Smooth muscle cell (in vitro differentiated cells): ENCODE measurements around the gene KREMEN1. TPM values are rescaled to one million over a fixed set of nuclear protein-coding genes. Genes with fewer than 3 reads are reported as not detected.

ENCODE experiments used
- DNase-seq: peaks from one replicate; lab custom pipeline; 2025; ENCODE audit not compliant: unreplicated experiment; lab: John Stamatoyannopoulos, UW
- H2AFZ ChIP-seq: fragments of 200-600 bp; sonication (generic); 2 replicates; pipeline ENCODE4 v1.6.0; 2016; ENCODE audit warnings: antibody characterized with exemption, low read depth, mild to moderate bottlenecking
- H3F3A ChIP-seq: fragments of 200-600 bp; sonication (generic); 2 replicates; pipeline ENCODE4 v1.6.0; 2017; ENCODE audit warnings: antibody characterized with exemption, low read depth
- H3K27ac ChIP-seq: fragments of 200-600 bp; sonication (generic); 2 replicates; pipeline ENCODE4 v1.5.1; 2016; ENCODE audit warnings: low read depth, mild to moderate bottlenecking
- H3K27me3 ChIP-seq: fragments of 200-600 bp; sonication (generic); 2 replicates; pipeline ENCODE4 v1.6.1; 2016; ENCODE audit warnings: low read depth, mild to moderate bottlenecking
- H3K36me3 ChIP-seq: fragments of 200-600 bp; sonication (generic); 2 replicates; pipeline ENCODE4 v1.5.1; 2016; ENCODE audit warnings: low read depth
- H3K4me1 ChIP-seq: fragments of 200-600 bp; sonication (generic); 2 replicates; pipeline ENCODE4 v1.5.1; 2016; ENCODE audit warnings: low read depth
- H3K4me2 ChIP-seq: fragments of 200-600 bp; sonication (generic); 2 replicates; pipeline ENCODE4 v1.6.0; 2016; ENCODE audit warnings: mild to moderate bottlenecking
- H3K4me3 ChIP-seq: fragments of 200-600 bp; sonication (generic); 2 replicates; pipeline ENCODE4 v1.5.1; 2016; ENCODE audit warnings: mild to moderate bottlenecking
- H3K79me2 ChIP-seq: fragments of 200-600 bp; sonication (generic); 2 replicates; pipeline ENCODE4 v1.6.0; 2016; ENCODE audit warnings: low read depth, mild to moderate bottlenecking
- H3K9ac ChIP-seq: fragments of 200-600 bp; sonication (generic); 2 replicates; pipeline ENCODE4 v1.6.0; 2016; ENCODE audit warnings: low read depth
- H3K9me3 ChIP-seq: fragments of 200-600 bp; sonication (generic); replicated peaks from 2 replicates; pipeline ENCODE4 v1.5.1; 2016; ENCODE audit warnings: low read depth
- H4K20me1 ChIP-seq: fragments of 200-600 bp; sonication (generic); 2 replicates; pipeline ENCODE4 v1.6.0; 2016; ENCODE audit warnings: low read depth
- WGBS: methylation state at CpG from one replicate; pipeline ENCODE4 v1.1.7; 2016; ENCODE audit warnings: low lambda C conversion rate; 5-methylcytosine and 5-hydroxymethylcytosine counted together
- polyA plus RNA-seq: library from polyadenylated mRNA; unstranded; fragments of >200 nt; fragmentation: Nextera tagmentation; extraction: Ambion mirVana; gene quantifications from 2 replicates; pipeline ENCODE4 v1.2.1, GENCODE V29; 2016
- total RNA-seq: library from RNA; depleted of rRNA; stranded (reverse); fragments of >200 nt; gene quantifications from 2 replicates; pipeline ENCODE4 v1.2.3, GENCODE V29; 2014
- TF ChIP-seq, protein P1 (sequence below): fragments of 200-600 bp; sonication (generic); IDR thresholded peaks from 2 replicates; pipeline ENCODE4 v1.5.1; 2017; ENCODE audit warnings: borderline replicate concordance, mild to moderate bottlenecking, antibody characterized with exemption; ENCODE audit not compliant: insufficient read depth, poor library complexity, severe bottlenecking

Gene KREMEN1
- total and polyA plus RNA-seq, 2 experiments from 2014 or later: 6.0 to 6.8 TPM

DNA sequence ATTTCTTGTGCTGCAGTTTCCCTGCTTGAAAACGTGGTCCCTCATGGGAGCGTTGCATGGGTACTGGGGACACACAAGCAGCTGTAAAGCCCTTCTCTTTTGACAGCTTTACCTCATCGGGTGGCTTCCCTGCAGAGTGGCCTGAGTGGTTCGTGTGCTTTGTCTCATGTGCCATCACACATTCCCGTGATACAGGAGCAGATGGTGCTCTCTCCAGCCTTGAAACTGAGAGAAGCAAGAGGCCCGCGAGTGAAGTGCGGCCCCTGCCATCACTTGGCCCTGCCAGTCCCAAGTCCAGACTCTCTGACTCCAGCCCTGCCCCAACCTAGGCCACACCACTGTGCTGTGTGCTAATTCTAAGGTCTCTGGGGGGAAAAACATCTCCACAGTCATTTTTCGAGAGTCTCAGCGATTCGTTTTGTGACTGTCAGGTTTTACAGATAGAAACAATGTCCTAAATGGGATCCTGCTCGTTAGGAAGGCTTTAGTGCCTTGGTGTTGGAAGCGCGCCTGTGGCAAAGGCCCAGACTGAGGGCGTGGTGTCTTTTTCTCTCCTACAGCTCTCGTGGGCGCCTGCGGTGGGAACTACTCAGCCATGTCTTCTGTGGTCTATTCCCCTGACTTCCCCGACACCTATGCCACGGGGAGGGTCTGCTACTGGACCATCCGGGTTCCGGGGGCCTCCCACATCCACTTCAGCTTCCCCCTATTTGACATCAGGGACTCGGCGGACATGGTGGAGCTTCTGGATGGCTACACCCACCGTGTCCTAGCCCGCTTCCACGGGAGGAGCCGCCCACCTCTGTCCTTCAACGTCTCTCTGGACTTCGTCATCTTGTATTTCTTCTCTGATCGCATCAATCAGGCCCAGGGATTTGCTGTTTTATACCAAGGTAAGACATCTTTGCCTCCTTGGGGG, 64.2 kb downstream of the KREMEN1 start:
- H3K27ac ChIP-seq: no peak overlapping the region

DNA sequence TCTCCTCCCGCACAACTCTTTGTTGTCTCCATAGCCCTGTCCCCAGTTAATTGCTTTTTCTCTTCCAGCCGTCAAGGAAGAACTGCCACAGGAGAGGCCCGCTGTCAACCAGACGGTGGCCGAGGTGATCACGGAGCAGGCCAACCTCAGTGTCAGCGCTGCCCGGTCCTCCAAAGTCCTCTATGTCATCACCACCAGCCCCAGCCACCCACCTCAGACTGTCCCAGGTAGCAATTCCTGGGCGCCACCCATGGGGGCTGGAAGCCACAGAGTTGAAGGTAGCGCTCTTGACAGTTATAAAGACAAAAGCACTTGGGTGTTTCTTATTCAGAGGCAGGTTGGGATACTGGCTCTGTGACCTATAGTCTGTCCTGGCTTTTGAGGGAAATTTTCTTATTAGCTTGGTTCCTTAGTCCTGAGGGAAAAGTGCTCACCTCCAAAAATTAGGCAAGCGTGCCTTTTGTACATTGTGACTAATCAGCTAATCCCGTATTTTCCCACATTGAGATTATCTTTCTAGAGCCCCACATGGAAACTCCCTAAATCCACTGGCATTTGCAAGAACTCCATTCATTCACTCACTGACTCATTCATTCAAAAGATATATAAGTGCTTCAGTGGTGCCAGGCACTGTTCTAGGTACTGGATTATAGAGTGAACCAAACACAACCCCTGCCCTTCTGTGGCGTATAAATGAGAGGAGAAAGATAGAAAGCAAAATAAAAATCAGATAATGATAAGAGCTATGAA, 65.9 kb downstream of the KREMEN1 start:
- H3K9me3 ChIP-seq: peaks cover 2% of the 10 kb centered on the region
- TF ChIP-seq, protein P1, sequence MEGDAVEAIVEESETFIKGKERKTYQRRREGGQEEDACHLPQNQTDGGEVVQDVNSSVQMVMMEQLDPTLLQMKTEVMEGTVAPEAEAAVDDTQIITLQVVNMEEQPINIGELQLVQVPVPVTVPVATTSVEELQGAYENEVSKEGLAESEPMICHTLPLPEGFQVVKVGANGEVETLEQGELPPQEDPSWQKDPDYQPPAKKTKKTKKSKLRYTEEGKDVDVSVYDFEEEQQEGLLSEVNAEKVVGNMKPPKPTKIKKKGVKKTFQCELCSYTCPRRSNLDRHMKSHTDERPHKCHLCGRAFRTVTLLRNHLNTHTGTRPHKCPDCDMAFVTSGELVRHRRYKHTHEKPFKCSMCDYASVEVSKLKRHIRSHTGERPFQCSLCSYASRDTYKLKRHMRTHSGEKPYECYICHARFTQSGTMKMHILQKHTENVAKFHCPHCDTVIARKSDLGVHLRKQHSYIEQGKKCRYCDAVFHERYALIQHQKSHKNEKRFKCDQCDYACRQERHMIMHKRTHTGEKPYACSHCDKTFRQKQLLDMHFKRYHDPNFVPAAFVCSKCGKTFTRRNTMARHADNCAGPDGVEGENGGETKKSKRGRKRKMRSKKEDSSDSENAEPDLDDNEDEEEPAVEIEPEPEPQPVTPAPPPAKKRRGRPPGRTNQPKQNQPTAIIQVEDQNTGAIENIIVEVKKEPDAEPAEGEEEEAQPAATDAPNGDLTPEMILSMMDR: no peak
- H2AFZ ChIP-seq: no peak overlapping the region
- 91% methylated on average over 13 of the region's 13 CpGs for WGBS
- no peaks in the 10 kb centered on the region for H3K4me1 ChIP-seq
- no peaks in the 10 kb centered on the region for H3K36me3 ChIP-seq
- no peaks in the 10 kb centered on the region for H4K20me1 ChIP-seq
- no peak overlapping the region for H3K27ac ChIP-seq
- H3K79me2 ChIP-seq: no peaks in the 10 kb centered on the region
- H3K27me3 ChIP-seq: no peaks in the 10 kb centered on the region
- no peaks in the 10 kb centered on the region for H3F3A ChIP-seq
- H3K4me2 ChIP-seq: no peak overlapping the region
- H3K9ac ChIP-seq: no peak overlapping the region
- H3K4me3 ChIP-seq: no peak overlapping the region
- no peak for DNase-seq

More for the DNA sequence above, 64.2 kb downstream of the KREMEN1 start:
- no peak overlapping the region for H3K4me3 ChIP-seq
- H3K9ac ChIP-seq: no peak overlapping the region
- WGBS: 92% methylated on average over 31 of the region's 31 CpGs
- no peaks in the 10 kb centered on the region for H3K36me3 ChIP-seq
- TF ChIP-seq, protein P1: no peak
- no peak overlapping the region for H2AFZ ChIP-seq
- H3K4me1 ChIP-seq: no peaks in the 10 kb centered on the region
- no peaks in the 10 kb centered on the region for H3K27me3 ChIP-seq
- no peaks in the 10 kb centered on the region for H4K20me1 ChIP-seq
- no peak for DNase-seq
- H3K79me2 ChIP-seq: no peaks in the 10 kb centered on the region
- no peaks in the 10 kb centered on the region for H3F3A ChIP-seq
- H3K4me2 ChIP-seq: no peak overlapping the region
- peaks cover 5% of the 10 kb centered on the region for H3K9me3 ChIP-seq

DNA sequence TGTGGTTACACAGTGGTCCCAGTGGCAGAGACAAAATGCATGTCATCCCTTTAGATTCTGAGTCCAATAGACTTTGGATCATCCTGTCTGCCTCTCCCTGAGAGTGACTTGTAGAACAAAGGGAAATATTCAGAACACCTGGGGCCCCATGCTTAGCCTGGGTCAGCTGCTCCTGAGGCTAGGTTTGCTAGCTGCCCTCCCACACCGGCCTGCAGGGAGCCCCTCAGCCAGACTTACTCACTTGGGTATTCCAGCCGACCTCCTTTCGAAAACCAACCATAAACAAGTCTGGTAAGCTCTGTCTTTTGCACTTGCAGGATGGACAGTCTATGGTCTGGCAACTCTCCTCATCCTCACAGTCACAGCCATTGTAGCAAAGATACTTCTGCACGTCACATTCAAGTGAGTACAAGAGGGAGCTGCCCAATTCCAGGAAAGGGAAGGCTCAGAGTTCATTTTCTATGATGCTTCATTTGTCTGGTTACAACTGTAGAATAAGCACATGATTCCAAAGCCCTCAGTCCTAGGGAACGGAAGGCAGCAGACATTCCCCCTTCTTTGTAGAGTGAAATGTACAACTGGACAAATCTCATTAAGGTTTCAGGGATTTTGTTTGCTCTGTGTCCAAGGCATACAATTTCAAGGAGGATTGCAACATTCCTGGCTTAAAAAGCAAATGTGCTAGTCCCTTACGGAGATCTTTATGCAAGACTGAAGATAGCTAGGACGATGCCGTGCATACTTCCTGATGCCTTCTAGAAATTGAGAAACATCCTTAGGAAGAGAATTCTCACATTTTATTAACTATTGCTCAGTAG, 67.3 kb downstream of the KREMEN1 start:
- Histone ChIP-seq H3K27me3 (no peaks in the 10 kb centered on the region), H3K4me1 (no peaks in the 10 kb centered on the region), H3K9me3 (no peaks in the 10 kb centered on the region), H3K4me3 (no peak overlapping the region), H3F3A (no peaks in the 10 kb centered on the region), H3K4me2 (peak overlapping the region; percentile 1), H3K36me3 (no peaks in the 10 kb centered on the region), H3K79me2 (no peaks in the 10 kb centered on the region), H2AFZ (no peak overlapping the region), H3K27ac (no peak overlapping the region), H4K20me1 (no peaks in the 10 kb centered on the region), H3K9ac (no peak overlapping the region)
- WGBS: 56% methylated on average over 8 of the region's 8 CpGs
- no peak for DNase-seq
- TF ChIP-seq, protein P1: no peak
